K562 (cell line): Measurements from ENCODE around the gene ATMIN.

Experiments
- BRCA1 ChIP-seq, 2 experiments: fragments of 450-650 bp in 1 of 2; sonication (generic) in 1 of 2; formaldehyde crosslinking in 1 of 2; IDR thresholded peaks; 2 replicates each; pipeline versions ENCODE4 v1.5.0 to v1.6.1; 2017 to 2020; ENCODE audit warnings: mild to moderate bottlenecking in 1 of 2, missing genetic modification reagents in 1 of 2
- CEBPB ChIP-seq: fragments of 450-650 bp; IDR thresholded peaks from 2 replicates; pipeline ENCODE4 v1.6.1; 2016; ENCODE audit warnings: missing genetic modification characterization, missing compliant biosample characterization
- CTCF ChIP-seq, 3 experiments: IDR thresholded peaks in 2 of 3; conservative IDR thresholded peaks in 1 of 3; 2 replicates each; pipeline ENCODE4 v1.5.1; 2011 to 2012; ENCODE audit warnings: low read length in 3 of 3, mild to moderate bottlenecking in 3 of 3, control low read depth in 2 of 3, improper control_type of control experiment in 1 of 3, inconsistent platforms in 1 of 3, low read depth in 1 of 3, mixed read lengths in 1 of 3, moderate library complexity in 1 of 3; ENCODE audit not compliant: insufficient read depth in 2 of 3
- DNMT1 ChIP-seq: fragments of 450-650 bp; IDR thresholded peaks from 2 replicates; pipeline ENCODE4 v1.6.1; 2016; ENCODE audit warnings: antibody characterized with exemption, mild to moderate bottlenecking
- E2F1 ChIP-seq: sonication (generic); formaldehyde crosslinking; IDR thresholded peaks from 2 replicates; pipeline ENCODE4 v1.8.1; 2023; ENCODE audit warnings: mild to moderate bottlenecking, missing genetic modification reagents, moderate library complexity
- ELF2 ChIP-seq: fragments of 250-450 bp; sonication (Bioruptor Pico); IDR thresholded peaks from 2 replicates; pipeline ENCODE4 v1.5.0; 2021; ENCODE audit warnings: mild to moderate bottlenecking
- EZH2 ChIP-seq: IDR thresholded peaks from 2 replicates; pipeline ENCODE4 v1.6.1; 2012; ENCODE audit warnings: low read depth, mild to moderate bottlenecking, inconsistent platforms, low read length, borderline replicate concordance
- GTF2F1 ChIP-seq: IDR thresholded peaks from 2 replicates; pipeline ENCODE4 v1.6.1; 2011; ENCODE audit warnings: low read depth, low read length, improper control_type of control experiment
- HDAC2 ChIP-seq: fragments of 450-650 bp; IDR thresholded peaks from 2 replicates; pipeline ENCODE4 v1.6.1; 2016; ENCODE audit warnings: mild to moderate bottlenecking
- MLLT1 ChIP-seq, 2 experiments: fragments of 450-650 bp; IDR thresholded peaks; 2 replicates each; pipeline ENCODE4 v1.6.1; 2016
- RAD51 ChIP-seq: fragments of 450-650 bp; IDR thresholded peaks from 2 replicates; pipeline ENCODE4 v1.7.1; 2016; ENCODE audit warnings: low read depth, mild to moderate bottlenecking, borderline replicate concordance
- ZBTB5 ChIP-seq: fragments of 450-650 bp; IDR thresholded peaks from 2 replicates; pipeline ENCODE4 v1.6.1; 2017; ENCODE audit warnings: antibody characterized with exemption
- ZC3H11A ChIP-seq: IDR thresholded peaks from 2 replicates; pipeline ENCODE4 v1.6.1; 2012; ENCODE audit warnings: low read depth, low read length, improper control_type of control experiment

GRCh38 chr16:81000873-81001272 lies 34.8 kb upstream of the ATMIN start:
- TF ChIP-seq MLLT1 (IDR thresholded peaks at IDR 0.05) (no peak), ELF2 (CRISPR knock-in tag) (no peak), EZH2 (no peak), BRCA1 (IDR thresholded peaks at IDR 0.05) (no peak), BRCA1 (CRISPR knock-in tag; IDR thresholded peaks at IDR 0.05) (no peak), ZC3H11A (no peak), CTCF (IDR thresholded peaks at IDR 0.05 in 2 of 3, conservative IDR thresholded peaks at IDR 0.05 in 1 of 3; ENCODE audit: insufficient read depth in 2 of 3, low read depth in 1 of 3, low read length in 3 of 3) (no peak), DNMT1 (no peak), RAD51 (no peak), CEBPB (tag) (no peak), E2F1 (CRISPR knock-in tag) (no peak), GTF2F1 (no peak), HDAC2 (no peak), ZBTB5 (no peak)
